Measurements from ENCODE around the gene RAC2.
"Not testable (repeated sequence)": the region's sequence is repeated elsewhere in the genome, so short reads cannot be mapped to it uniquely, and the experiment has no call there.

Gene RAC2

DNA sequence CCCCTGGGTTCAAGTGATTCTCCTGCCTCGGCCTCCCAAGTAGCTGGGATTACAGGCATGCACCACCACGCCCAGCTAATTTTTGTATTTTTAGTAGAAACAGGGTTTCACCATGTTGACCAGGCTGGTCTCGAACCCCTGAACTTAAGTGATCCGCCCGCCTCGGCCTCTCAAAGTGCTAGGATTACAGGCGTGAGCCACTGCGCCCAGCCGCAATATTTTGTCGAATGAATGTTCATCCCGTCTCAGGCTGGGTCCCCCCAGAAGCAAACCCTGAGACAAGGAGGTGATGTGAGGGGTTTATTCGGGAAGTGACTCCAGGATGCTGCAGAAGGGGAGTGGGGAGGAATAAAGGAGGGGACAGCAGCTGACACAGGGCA, 10.7 kb downstream of the RAC2 start:
- DNase-seq: not testable (repeated sequence)

GRCh38 chr22:37232140-37232998, 11.7 kb downstream of the RAC2 start:
- DNase-seq: no peak

DNA sequence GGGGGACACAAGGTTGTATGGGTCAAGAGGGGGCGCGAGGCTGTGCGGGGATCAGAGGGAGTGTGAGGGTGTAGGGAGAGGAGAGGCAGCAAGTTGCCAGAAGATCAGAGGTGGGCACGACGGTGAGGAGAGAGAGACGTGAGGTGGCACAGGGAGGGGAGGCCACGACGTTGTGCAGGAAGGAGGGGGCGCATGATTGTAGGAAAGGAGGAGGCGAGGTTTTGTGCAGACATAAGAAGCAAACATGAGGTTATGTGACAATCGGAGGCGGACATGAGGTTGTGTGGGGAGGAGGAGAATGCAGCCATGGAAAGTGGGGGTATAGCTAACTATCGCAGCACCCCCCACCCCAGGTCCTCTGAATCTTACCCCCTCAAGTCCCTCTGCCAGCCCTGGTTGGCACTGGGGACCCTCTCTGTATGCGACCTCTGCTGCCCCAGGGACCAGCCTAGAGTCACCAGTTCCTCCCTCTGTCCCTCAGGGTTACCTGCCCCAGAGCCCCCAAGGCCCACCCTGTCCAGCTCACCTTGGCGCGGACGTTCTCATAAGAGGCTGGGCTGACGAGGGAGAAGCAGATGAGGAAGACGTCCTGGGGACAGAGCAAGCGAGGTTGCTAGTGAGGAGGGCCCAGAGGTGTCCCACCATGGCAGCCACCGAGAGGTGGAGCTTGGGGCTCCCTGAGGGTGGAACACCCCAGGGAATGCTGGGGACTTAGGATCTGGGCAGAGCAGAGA, 12.5 kb downstream of the RAC2 start:
- DNase-seq: no peak

- DNase-seq: no peak
Observed at GRCh38 chr22:37230673-37231405, 13.2 kb downstream of the RAC2 start.

DNA sequence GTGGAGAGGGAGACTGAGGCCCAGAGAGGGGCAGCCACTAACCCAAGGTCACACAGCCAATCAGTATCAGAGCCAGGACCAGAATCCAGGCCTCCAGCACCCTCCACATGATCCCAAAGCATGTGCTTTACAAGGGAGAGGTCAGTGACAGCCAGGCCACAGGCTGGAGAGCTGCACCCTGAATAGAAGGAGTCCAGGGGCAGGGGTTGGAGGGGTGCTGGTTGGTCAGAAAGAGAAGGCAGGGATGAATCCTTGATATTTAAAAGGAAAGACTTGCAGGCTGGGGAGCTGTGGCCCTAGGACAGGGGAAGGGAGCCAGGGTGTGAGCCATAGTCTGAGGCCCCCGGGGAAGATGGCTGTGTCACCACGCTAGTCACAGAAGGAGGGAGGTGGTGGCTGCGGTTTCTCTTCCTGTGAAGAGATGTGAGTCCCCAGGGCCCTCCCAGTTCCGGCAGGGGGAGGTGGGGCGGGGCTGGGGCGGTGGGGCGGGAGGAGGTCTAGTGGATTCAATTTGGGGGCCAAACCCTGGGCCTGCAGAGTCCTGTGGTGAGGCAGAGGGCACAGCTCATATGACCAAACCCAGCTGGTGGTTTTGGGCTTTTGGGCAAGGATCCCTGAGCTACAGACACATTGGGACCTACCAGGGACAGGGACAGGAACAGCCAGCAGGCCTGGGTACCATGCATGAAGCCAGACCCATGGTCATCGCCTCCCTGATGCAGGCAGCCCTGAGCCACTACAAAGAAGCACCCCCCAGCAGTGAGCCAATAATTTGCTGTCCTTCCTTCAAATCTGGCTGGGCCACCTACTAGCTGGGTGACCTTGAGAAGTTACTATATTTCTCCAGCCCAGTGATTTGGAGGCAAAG, 14.0 kb downstream of the RAC2 start:
- peak; percentile 77 for DNase-seq

DNA sequence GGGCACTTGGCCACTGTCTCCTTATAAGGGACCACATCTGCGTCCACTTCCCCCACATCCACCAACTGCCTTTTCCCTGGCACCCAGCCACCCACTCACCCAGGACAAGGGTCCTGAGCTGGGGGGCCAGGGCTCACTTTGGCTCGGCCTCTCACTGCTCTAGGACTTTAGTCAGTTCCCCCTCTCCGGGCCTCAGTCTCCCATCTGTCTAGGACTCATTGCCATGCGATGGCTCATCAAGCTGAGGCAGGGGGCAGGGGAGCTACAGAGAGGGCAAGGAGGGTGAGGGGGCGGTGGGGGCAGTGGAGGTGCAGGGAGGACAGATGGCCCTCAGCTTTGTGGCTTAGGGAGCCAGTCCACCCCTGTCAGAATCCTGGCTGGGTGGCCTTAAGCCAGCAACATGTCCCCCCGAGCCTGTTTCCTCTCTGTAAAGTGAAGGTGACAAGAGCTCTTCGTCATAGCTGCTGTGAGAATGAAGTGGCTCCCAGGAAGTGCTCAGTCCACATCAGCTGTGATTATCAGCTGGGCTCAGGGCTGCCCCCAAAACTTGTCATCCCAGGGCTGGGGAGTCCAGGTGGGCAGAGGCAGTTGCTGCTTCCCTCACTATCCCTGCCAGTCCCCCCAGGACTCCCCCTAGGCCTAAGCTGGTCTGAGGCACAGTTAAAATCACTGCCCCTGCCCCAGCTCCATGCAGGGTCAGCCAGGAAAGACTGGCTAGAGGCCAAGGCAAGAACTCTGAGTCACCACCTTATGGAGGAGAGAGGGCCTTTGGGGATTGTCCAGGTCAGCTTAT, 14.9 kb downstream of the RAC2 start:
- no peak for DNase-seq

GRCh38 chr22:37228106-37229011, 15.7 kb downstream of the RAC2 start:
- DNase-seq: no peak

GRCh38 chr22:37226514-37226913, 17.6 kb downstream of the RAC2 start:
- DNase-seq: no peak

GRCh38 chr22:37226087-37226486, 18.0 kb downstream of the RAC2 start:
- no peak for DNase-seq

DNA sequence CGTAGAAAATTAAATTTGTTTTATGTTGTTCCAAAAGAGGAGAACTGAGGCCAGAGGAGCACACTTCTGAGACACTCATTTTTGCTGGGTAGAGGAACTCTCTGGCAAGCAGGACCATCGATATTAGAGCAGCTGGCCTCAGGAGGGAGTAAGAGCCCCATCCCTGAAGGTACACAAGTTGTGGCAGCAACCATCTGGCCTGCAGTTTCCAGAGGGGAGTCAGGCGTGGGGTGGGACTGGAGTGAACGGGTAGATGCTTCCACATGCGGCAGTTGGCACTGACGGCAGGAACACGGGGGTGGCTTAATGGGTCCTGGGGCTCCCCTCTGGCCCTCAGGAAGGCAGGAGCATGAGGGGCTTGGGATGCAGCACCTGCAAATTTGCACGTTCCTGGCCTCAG, 18.6 kb downstream of the RAC2 start:
- DNase-seq: peak; percentile 11

DNA sequence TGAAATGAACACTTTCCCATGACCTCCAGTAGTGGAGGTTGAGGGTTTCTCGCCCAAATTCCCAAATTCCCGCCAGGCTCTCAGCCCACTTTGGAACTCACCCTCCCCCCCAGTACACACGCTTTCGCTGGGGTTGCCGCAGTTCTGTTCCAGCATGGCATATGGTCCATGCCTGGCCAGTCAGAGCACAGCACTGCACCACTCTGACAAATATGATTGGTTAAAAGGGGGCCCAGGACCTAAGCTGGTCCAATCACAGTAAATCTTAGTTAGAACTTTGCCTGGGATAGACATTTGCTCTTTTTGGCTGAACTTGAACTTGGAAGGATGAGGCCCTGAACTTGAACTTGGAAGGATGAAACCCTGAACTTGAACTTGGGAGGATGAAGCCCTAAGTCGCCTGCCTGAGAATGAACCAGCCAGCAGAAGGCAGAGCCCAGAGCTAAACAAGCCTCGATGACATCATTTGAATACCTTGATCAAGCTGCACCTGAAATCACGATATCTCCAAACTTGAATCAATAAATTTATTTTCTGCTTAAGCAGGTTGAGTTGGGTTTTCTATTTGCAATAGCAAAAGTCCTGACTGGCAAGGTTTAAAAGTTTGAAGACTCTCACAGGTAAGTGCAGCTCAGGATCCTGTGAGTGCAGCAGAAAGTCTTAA, 19.2 kb downstream of the RAC2 start:
- DNase-seq: no peak

DNA sequence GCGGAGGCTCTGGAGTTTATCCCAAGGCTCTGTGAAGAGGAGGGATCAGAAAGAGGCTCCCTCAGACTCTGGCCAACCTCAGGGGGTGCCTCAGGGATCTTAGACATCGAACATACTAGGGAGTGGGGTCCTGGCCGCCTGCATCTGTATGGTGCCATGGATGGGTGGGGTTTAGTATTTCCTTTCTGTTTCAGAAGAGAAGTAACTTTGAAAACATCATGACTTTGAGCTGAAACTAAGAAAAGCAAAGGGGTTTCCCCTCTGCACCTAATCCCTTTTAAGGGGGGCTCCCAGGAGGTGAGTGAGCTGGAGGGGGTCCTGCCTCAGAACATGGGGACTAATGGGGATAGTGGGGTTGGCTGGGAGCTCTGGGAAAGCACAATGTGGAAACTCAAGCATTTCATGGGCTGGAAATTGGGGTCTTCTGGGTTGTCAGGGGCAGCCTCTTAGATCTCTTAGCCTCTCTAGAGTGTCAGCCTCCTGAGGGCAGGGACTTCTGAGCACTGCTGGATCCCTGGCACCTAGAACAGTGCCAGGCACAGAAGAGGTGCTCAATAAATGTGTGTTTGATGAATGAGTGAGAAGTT, 20.0 kb downstream of the RAC2 start:
- no peak for DNase-seq

DNA sequence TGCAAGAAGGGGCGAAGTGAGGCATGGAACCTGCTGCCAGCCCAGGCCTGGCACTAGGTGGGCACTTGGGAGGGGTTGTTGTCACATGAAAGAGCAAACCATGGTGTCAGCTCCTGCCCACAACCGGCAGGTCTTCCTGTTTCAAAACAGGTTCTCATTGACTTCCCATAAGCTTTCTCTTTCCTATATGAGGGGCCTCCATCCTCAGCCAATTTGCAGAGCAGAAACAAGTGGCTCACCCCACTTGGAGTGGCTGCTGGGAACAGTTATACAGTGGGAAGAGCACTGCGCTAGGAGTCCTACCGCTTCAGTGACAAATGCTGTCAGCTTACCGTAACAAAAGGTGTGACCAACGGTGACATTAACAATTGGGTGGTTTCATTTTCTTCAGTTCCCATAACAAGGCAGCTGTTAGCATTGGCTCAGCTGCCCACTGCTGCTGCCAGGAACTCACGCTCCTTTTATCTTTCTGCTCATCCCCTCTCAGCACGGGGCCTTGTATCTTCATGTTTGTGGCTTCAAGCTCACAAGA, 21.6 kb downstream of the RAC2 start:
- no peak for DNase-seq

GRCh38 chr22:37221424-37222333, 22.4 kb downstream of the RAC2 start:
- no peak for DNase-seq

DNA sequence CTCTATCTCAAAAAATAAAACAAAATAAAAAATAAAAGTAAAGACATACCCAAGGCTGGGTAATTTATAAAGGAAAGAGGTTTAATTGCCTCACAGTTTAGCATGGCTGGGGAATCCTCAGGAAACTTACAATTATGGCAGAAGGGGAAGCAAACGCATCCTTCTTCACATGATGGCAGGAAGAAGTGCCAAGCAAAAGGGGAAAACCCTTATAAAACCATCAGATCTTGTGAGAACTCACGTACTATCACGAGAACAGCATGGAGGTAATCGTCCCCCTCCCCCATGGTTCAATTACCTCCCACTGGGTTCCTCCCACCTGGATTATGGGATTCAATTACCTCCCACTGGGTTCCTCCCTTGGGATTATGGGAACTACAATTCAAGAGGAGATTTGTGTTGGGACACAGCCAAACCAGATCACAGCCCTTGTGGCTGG, 23.5 kb downstream of the RAC2 start:
- no peak for DNase-seq

- DNase-seq: no peak
Observed at GRCh38 chr22:37219533-37219932, 24.5 kb downstream of the RAC2 start.

DNA sequence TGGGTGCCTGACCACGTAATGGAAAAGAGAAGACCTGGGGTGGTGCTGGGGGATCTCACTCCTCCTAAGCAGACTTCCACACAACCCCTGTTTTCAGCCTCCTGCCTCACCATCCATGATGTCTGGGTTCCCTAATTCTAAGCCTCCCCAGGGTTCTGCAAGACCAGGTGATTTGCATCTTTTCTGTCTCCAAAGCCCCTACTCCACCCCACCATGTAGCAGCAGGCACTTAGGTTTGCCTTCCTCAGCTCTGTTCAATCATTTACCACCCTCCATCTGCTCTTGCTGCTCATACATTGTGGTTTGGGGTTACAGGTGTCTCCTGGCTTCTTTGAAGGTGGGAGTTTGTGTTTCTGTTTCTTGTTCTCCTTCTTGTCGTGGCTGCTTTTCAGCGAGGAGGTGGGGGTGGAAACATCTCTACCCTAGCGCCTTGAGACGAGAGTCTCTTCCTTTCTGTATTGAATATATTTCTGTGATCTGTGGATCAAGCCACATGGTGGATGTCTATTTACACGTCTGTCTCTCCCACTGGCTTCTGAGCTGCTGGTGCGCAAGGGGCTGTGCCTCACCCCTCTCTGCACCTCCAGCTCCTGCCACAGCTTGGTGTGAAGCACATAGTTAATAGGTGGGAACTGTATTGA, 25.2 kb downstream of the RAC2 start:
- no peak for DNase-seq

DNA sequence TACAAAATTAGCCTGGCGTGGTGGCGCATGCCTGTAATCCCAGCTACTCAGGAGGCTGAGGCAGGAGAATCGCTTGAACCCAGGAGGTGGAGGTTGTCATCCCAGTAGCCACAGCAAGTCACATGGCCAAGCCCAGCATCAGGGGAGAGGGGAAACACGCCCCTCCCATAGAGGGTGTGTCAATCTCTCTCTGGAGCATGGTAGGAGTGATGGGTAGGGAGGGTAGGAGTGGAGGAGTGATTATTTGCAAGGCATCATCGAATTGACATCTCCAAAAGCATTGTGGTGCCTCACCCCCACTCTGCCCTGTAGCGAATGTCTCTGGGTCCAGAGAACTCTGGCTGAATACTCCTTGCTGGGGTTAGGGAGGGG, 25.7 kb downstream of the RAC2 start:
- no peak for DNase-seq

Measured in OCI-M1 (cell line).